Kidney (tissue), 14 donors: ENCODE results near the gene FAM107A. TPM values are rescaled to one million over a fixed set of nuclear protein-coding genes. Genes with fewer than 3 reads are reported as not detected.

ENCODE experiments used
- DNase-seq, 5 donors: peaks; one replicate each; pipeline ENCODE4 v3.0.0-alpha.2; 2013 to 2020
- FAIRE-seq: peaks from 2 replicates; lab custom pipeline; 2012; peaks lifted over from hg19 to GRCh38; lab: Jason Lieb, UNC
- H3K27ac ChIP-seq, 2 donors: one replicate each; pipeline ENCODE4 v1.7.0; 2013; ENCODE audit warnings: low read depth in 2 of 2, low read length in 2 of 2, inconsistent platforms in 1 of 2
- H3K27me3 ChIP-seq: one replicate; pipeline ENCODE4 v1.7.1; 2013; ENCODE audit warnings: low read length, inconsistent platforms; ENCODE audit not compliant: control insufficient read depth, insufficient read depth
- H3K36me3 ChIP-seq, 3 donors: one replicate each; pipeline versions ENCODE4 v1.7.0 to v1.7.1; 2013; ENCODE audit warnings: low read length in 3 of 3, control low read depth in 1 of 3, inconsistent platforms in 1 of 3; ENCODE audit not compliant: insufficient read depth in 3 of 3, control insufficient read depth in 2 of 3
- H3K4me1 ChIP-seq, 3 donors: one replicate each; pipeline versions ENCODE4 v1.7.0 to v1.7.1; 2013; ENCODE audit warnings: low read length in 3 of 3, inconsistent platforms in 1 of 3, low read depth in 1 of 3; ENCODE audit not compliant: control insufficient read depth in 2 of 3, insufficient read depth in 2 of 3
- H3K4me3 ChIP-seq, 3 donors: one replicate each; pipeline versions ENCODE4 v1.7.0 to v1.8.1; 2013; ENCODE audit warnings: low read length in 3 of 3, control low read depth in 1 of 3, inconsistent platforms in 1 of 3
- H3K9ac ChIP-seq, 3 donors: one replicate each; pipeline versions ENCODE4 v1.7.0 to v1.7.1; 2013; ENCODE audit warnings: low read length in 3 of 3, control low read depth in 1 of 3, inconsistent platforms in 1 of 3
- H3K9me3 ChIP-seq, 3 donors: one replicate each; pipeline versions ENCODE4 v1.7.0 to v1.7.1; 2013; ENCODE audit warnings: low read length in 3 of 3, control low read depth in 1 of 3, inconsistent platforms in 1 of 3; ENCODE audit not compliant: control insufficient read depth in 2 of 3, insufficient read depth in 1 of 3
- CTCF ChIP-seq: IDR thresholded peaks from 3 replicates; pipeline ENCODE4 v1.5.1; 2012; ENCODE audit warnings: mild to moderate bottlenecking, moderate library complexity, borderline replicate concordance; ENCODE audit not compliant: insufficient read depth; ENCODE audit errors: extremely low read depth
- intact Hi-C: fragments of 100-400 bp; cut with DNase I; formaldehyde crosslinking; loops from one replicate; pipeline ENCODE4 v1.11.1; 2022
- polyA plus RNA-seq: library from polyadenylated mRNA; stranded (reverse); fragments of 350-450 nt; fragmentation: Illumina TruSeq; extraction: RNeasy Lipid Tissue Mini Kit (QIAGEN cat#74804); gene quantifications from one replicate; pipeline ENCODE4 v1.2.3, GENCODE V29; 2014; ENCODE audit warnings: low read depth, low replicate concordance; ENCODE audit not compliant: insufficient read depth
- total RNA-seq: library from RNA; stranded (reverse); fragmentation: NEBNext Ultra II Directional; extraction: Animal tissue kit (Norgen Biotek cat#: 25700); gene quantifications from one replicate; pipeline ENCODE4 v1.2.1, GENCODE V29; 2021
- donor health status: control.
- donor health status: control.
- donor health status: control.
- donor health status: control.
- donor health status: control.
- donor health status: DM: yes; HTN: yes; CAD: no.
- donor health status: Normal renal cell carcinoma (clear cell type).

The FAM107A gene
- total and polyA plus RNA-seq, 2 donors from 2014 or later, result 52.5 to 180 TPM

GRCh38 chr3:58621086-58621830 is 44.1 kb upstream of the FAM107A start:
- no peak overlapping the region for H3K9ac ChIP-seq
- no peaks in the 10 kb centered on the region for H3K27me3 ChIP-seq
- peak overlapping the region; percentile 25 to 57 for H3K27ac ChIP-seq
- FAIRE-seq, result no peak
- intact Hi-C loops, result loop anchor here (10.0 kb wide), 1 partner anchor 296 kb away; no protein-coding TSS in a partner anchor
- TF ChIP-seq CTCF, result no peak
- H3K4me3 ChIP-seq, result no peak overlapping the region
- no peaks in the 10 kb centered on the region for H3K9me3 ChIP-seq
- peak in 2 of 5 donors; percentile 35 to 58 for DNase-seq
- no peaks in the 10 kb centered on the region for H3K4me1 ChIP-seq
- no peaks in the 10 kb centered on the region for H3K36me3 ChIP-seq

- intact Hi-C loops, result loop anchor here (10.0 kb wide), 1 partner anchor 296 kb away; no protein-coding TSS in a partner anchor
- H3K4me1 ChIP-seq, result no peaks in the 10 kb centered on the region
- no peak for DNase-seq
- H3K4me3 ChIP-seq, result no peak overlapping the region
- peak overlapping the region; percentile 25 to 57 for H3K27ac ChIP-seq
- H3K9me3 ChIP-seq, result no peaks in the 10 kb centered on the region
- no peaks in the 10 kb centered on the region for H3K36me3 ChIP-seq
- no peak overlapping the region for H3K9ac ChIP-seq
- FAIRE-seq, result no peak
- no peak for TF ChIP-seq CTCF
- no peaks in the 10 kb centered on the region for H3K27me3 ChIP-seq
These were observed 43.2 kb upstream of the FAM107A start for GRCh38 chr3:58620421-58620820.

- intact Hi-C loops, result no loop called here
- Histone ChIP-seq H3K9me3 (no peaks in the 10 kb centered on the region), H3K9ac (no peak overlapping the region), H3K36me3 (no peaks in the 10 kb centered on the region), H3K4me1 (peaks cover 0 to 7% (median 0%) of the 10 kb centered on the region in 3 donors), H3K27ac (no peak overlapping the region), H3K27me3 (no peaks in the 10 kb centered on the region), H3K4me3 (no peak overlapping the region)
- FAIRE-seq (no peak), DNase-seq (peak in 4 of 5 donors; percentile 84 to 93 (median 90))
- no peak for TF ChIP-seq CTCF
These were observed 40.2 kb upstream of the FAM107A start for GRCh38 chr3:58617338-58617761.
